Measurements from ENCODE around the gene KY. TPM values are rescaled to one million over a fixed set of nuclear protein-coding genes. Genes with fewer than 3 reads are reported as not detected.

Gene KY
- total and polyA plus RNA-seq, 2 of the 8 experiments (the other 6 are each of a cell fraction or from before 2014, with no cell fraction given): not detected

DNA sequence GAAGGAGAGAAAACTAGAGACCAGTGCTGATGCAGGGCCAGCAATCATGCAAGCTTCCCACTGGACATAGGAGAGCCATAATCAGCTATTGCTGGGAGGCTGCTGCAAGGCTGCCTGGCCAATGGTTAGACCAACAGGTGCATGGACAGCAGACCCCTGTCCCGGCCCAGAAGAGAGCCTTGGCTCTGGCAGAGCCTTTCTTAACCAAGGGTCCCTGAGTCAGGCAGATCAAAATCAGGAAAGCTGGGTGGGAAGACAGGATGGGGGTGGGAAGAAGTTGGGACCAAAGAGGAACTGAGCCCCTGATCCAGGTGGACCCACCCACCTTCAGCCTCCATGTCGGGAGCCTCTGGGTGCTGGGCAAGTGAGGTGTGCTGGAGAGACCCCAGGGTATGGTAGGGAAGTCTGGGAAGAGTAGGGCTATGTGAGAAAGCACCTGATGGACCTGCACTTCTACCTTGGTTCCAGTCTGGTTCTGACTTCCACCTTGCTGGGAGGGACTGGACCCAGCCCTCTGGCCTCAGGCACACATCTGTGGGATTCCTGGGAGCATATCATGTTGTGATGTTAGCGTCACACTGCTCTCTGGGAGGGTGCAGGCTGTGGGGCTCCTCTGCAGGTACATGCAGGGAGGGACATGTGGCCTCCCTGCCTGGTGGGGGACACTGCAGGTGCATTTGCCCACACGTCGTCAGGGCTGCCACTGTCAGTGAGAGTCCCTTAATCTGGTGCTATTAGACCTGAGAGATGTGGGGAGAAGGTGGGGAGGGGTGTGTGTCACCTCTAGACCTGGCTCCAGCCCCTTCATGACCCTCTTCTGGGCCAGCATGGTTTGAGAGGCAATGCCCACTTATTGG is 24.7 kb downstream of the KY start:
- no peak overlapping the region for H2BK12ac ChIP-seq (ENCODE audit: low read depth, low read length)
- no peak overlapping the region for H3K4me3 ChIP-seq (ENCODE audit: extremely low read depth in 1 of 4, insufficient read depth in 2 of 4, low read depth in 3 of 4, low read length in 4 of 4)
- H3K23me2 ChIP-seq (ENCODE audit: low read depth, low read length): no peaks in the 10 kb centered on the region
- H4K8ac ChIP-seq (ENCODE audit: extremely low read depth, insufficient read depth, low read length): no peak overlapping the region
- FAIRE-seq: no peak
- H3K4me1 ChIP-seq (replicated peaks in 1 of 4; ENCODE audit: control insufficient read depth in 3 of 4, insufficient read depth in 4 of 4, low read length in 3 of 4): no peaks in the 10 kb centered on the region
- ChIA-PET CTCF (ENCODE audit: partially characterized antibody) (interaction anchor here (1.7 to 2.6 kb wide), 3 partner anchors 11 to 25 kb away, joined by 4 to 10 read pairs (median 6); no protein-coding TSS in a partner anchor), POLR2A (ENCODE audit: partially characterized antibody) (no interaction called here)
- no peak overlapping the region for H4K5ac ChIP-seq (ENCODE audit: insufficient read length, low read depth, low read length)
- no peaks in the 10 kb centered on the region for H3K27me3 ChIP-seq (replicated peaks in 1 of 4; ENCODE audit: control insufficient read depth in 3 of 4, extremely low read depth in 1 of 4, insufficient read depth in 3 of 4, low read length in 3 of 4)
- no peak overlapping the region for H3K4ac ChIP-seq (replicated peaks; ENCODE audit: insufficient read length, low read depth, low read length)
- H2AK5ac ChIP-seq (ENCODE audit: low read depth, low read length): no peak overlapping the region
- no peak overlapping the region for H2AFZ ChIP-seq (ENCODE audit: low read length)
- H3K9me3 ChIP-seq (ENCODE audit: insufficient read depth in 2 of 2, low read depth in 1 of 2, low read length in 1 of 2): no peaks in the 10 kb centered on the region; a peak in 1 of 4 replicates
- H3K36me3 ChIP-seq (ENCODE audit: control insufficient read depth in 2 of 4, insufficient read depth in 4 of 4, low read length in 3 of 4): no peaks in the 10 kb centered on the region
- H3K23ac ChIP-seq (ENCODE audit: insufficient read length): no peak overlapping the region
- H3K56ac ChIP-seq (replicated peaks; ENCODE audit: insufficient read length, low read depth, low read length): no peak overlapping the region
- no peak overlapping the region for H3K14ac ChIP-seq (ENCODE audit: insufficient read length)
- no peak overlapping the region for H3K4me2 ChIP-seq (ENCODE audit: insufficient read depth in 1 of 2, low read depth in 2 of 2, low read length in 2 of 2)
- no peak for TF ChIP-seq RAD21 (IDR thresholded peaks at IDR 0.05 in 1 of 2, conservative IDR thresholded peaks at IDR 0.05 in 1 of 2; ENCODE audit: low read depth in 2 of 2, low read length in 2 of 2)
- H4K91ac ChIP-seq (replicated peaks; ENCODE audit: insufficient read length, low read length): no peak overlapping the region
- H2BK20ac ChIP-seq (ENCODE audit: low read length): no peak overlapping the region
- H3K18ac ChIP-seq (ENCODE audit: extremely low read depth, low read length): no peak overlapping the region
- no peak overlapping the region for H2BK120ac ChIP-seq (replicated peaks; ENCODE audit: low read depth, low read length)
- no peak overlapping the region for H2BK15ac ChIP-seq (ENCODE audit: low read length)
- DNase-seq (ENCODE audit: low read depth in 1 of 2, low spot score in 2 of 2): peak in 1 of 2 experiments; percentile 27
- H2BK5ac ChIP-seq (ENCODE audit: low read depth, low read length): no peak overlapping the region
- H3K27ac ChIP-seq (ENCODE audit: low read depth, low read length): no peak overlapping the region
- H3K79me1 ChIP-seq (ENCODE audit: low read depth, low read length): no peaks in the 10 kb centered on the region
- H3K9ac ChIP-seq (replicated peaks in 1 of 4; ENCODE audit: extremely low read depth in 1 of 4, low read depth in 3 of 4, low read length in 3 of 4): no peak overlapping the region
- no peaks in the 10 kb centered on the region for H4K20me1 ChIP-seq (replicated peaks in 1 of 2; ENCODE audit: control insufficient read depth in 1 of 2, insufficient read depth in 2 of 2, low read length in 2 of 2)
- no peaks in the 10 kb centered on the region for H3K79me2 ChIP-seq (ENCODE audit: control insufficient read depth in 1 of 2, insufficient read depth in 2 of 2, low read length in 2 of 2)
- WGBS, 2 experiments (ENCODE audit: extremely low coverage in 1 of 2, insufficient coverage in 1 of 2, insufficient read length in 1 of 2, insufficient replicate concordance in 2 of 2, low coverage in 1 of 2, low lambda C conversion rate in 2 of 2, missing lambda C conversion rate in 1 of 2): 84% methylated on average over 5 of the region's 5 CpGs; no CpG with 5 or more reads in 1 of the 2 experiments

Measured in H1 (cell line).